Epidermal melanocyte (primary cell): ENCODE data around the gene CENPP.

Experiments
- DNase-seq: peaks from one replicate; pipeline ENCODE4 v3.0.0; 2011; ENCODE audit warnings: low spot score; ENCODE audit not compliant: insufficient read length

The CENPP gene

GRCh38 chr9:92635760-92636159 is 310.0 kb downstream of the CENPP start:
- DNase-seq = no peak

- no peak for DNase-seq
Observed at GRCh38 chr9:92636627-92637026, 310.9 kb downstream of the CENPP start.

- no peak for DNase-seq
Observed at GRCh38 chr9:92637326-92637725, 311.6 kb downstream of the CENPP start.

GRCh38 chr9:92637886-92638620 is 312.3 kb downstream of the CENPP start:
- no peak for DNase-seq

GRCh38 chr9:92638621-92639101 is 312.9 kb downstream of the CENPP start:
- no peak for DNase-seq

GRCh38 chr9:92639124-92639523 is 313.4 kb downstream of the CENPP start:
- no peak for DNase-seq

GRCh38 chr9:92639791-92640271 is 314.1 kb downstream of the CENPP start:
- DNase-seq = no peak

- no peak for DNase-seq
Observed at GRCh38 chr9:92640398-92641091, 314.8 kb downstream of the CENPP start.

GRCh38 chr9:92641092-92641809 is 315.5 kb downstream of the CENPP start:
- no peak for DNase-seq

GRCh38 chr9:92642041-92642451 is 316.3 kb downstream of the CENPP start:
- DNase-seq = no peak

GRCh38 chr9:92642564-92642963 is 316.8 kb downstream of the CENPP start:
- DNase-seq = no peak

- DNase-seq = no peak
Observed at GRCh38 chr9:92644278-92644677, 318.5 kb downstream of the CENPP start.

GRCh38 chr9:92645041-92645440 is 319.3 kb downstream of the CENPP start:
- DNase-seq = no peak

- no peak for DNase-seq
Observed at GRCh38 chr9:92647671-92648473, 322.1 kb downstream of the CENPP start.

- no peak for DNase-seq
Observed at GRCh38 chr9:92648474-92648971, 322.8 kb downstream of the CENPP start.

- DNase-seq = no peak
Observed at GRCh38 chr9:92649007-92649406, 323.3 kb downstream of the CENPP start.

GRCh38 chr9:92650296-92650695 is 324.5 kb downstream of the CENPP start:
- no peak for DNase-seq

- DNase-seq = no peak
Observed at GRCh38 chr9:92650839-92651621, 325.3 kb downstream of the CENPP start.

GRCh38 chr9:92652461-92652860 is 326.7 kb downstream of the CENPP start:
- no peak for DNase-seq
